ENCODE measurements around the gene GUF1. TPM values are rescaled to one million over a fixed set of nuclear protein-coding genes. Genes with fewer than 3 reads are reported as not detected.

GUF1 gene
- total and polyA plus RNA-seq, 4 donors: 6.4 to 13.0 (median 10.5) TPM

DNA sequence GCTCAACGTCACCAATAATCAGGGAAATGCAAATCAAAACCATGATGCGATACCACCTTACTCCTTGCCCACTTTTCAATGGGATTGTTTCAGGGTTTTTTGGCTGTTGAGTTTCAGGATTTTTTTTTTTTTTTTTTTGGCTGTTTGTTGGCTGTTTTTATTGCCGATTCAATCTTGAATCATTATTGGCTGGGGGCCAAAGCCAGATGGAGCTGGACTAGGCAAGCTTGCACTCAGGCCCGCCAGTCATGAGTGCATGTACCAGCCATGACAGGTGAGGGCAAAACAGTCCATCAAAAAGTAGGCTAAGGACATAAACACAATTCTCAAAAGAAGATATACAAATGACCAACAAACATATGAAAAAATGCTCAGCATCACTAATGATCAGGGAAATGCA, 40.1 kb upstream of the GUF1 start:
- H3K4me1 ChIP-seq (ENCODE audit: control insufficient read depth in 4 of 4, insufficient read depth in 4 of 4, low read length in 3 of 4): no peaks in the 10 kb centered on the region
- peaks cover 0 to 4% (median 2%) of the 10 kb centered on the region in 4 donors for H3K9me3 ChIP-seq (ENCODE audit: control insufficient read depth in 4 of 4, low read length in 3 of 4)
- no peak overlapping the region for H3K9ac ChIP-seq (ENCODE audit: low read depth in 1 of 2, low read length in 2 of 2)
- 85% methylated on average over 4 of the region's 4 CpGs for WGBS
- no peaks in the 10 kb centered on the region for H3K36me3 ChIP-seq (ENCODE audit: control insufficient read depth in 4 of 4, insufficient read depth in 3 of 4, low read depth in 1 of 4, low read length in 3 of 4)
- no peak overlapping the region for H3K4me3 ChIP-seq (ENCODE audit: low read depth in 1 of 3, low read length in 3 of 3)
- no peaks in the 10 kb centered on the region for H3K27me3 ChIP-seq (ENCODE audit: control insufficient read depth in 4 of 4, insufficient read depth in 4 of 4, low read length in 3 of 4)
- TF ChIP-seq CTCF (IDR thresholded peaks at IDR 0.05; ENCODE audit: low read depth, low read length, missing input control): no peak
- no peak for TF ChIP-seq GABPA (IDR thresholded peaks at IDR 0.05 in 1 of 2, conservative IDR thresholded peaks at IDR 0.05 in 1 of 2)
- TF ChIP-seq SP1 (IDR thresholded peaks at IDR 0.05): no peak
- no peak for TF ChIP-seq HNF4A (conservative IDR thresholded peaks at IDR 0.05)
- TF ChIP-seq TAF1 (conservative IDR thresholded peaks at IDR 0.05): no peak
- no peak for TF ChIP-seq EGR1 (IDR thresholded peaks at IDR 0.05; ENCODE audit: low read depth in 2 of 2)
- no peak for TF ChIP-seq JUND (IDR thresholded peaks at IDR 0.05)
- no peak for TF ChIP-seq MAX (IDR thresholded peaks at IDR 0.05)
- TF ChIP-seq, protein P1, sequence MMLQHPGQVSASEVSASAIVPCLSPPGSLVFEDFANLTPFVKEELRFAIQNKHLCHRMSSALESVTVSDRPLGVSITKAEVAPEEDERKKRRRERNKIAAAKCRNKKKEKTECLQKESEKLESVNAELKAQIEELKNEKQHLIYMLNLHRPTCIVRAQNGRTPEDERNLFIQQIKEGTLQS (IDR thresholded peaks at IDR 0.05): no peak
- no peak for TF ChIP-seq HNF4G (IDR thresholded peaks at IDR 0.05)
- no peak for TF ChIP-seq NR2F2 (IDR thresholded peaks at IDR 0.05)
- no peak for TF ChIP-seq ZBTB33 (IDR thresholded peaks at IDR 0.05)
- no peak for TF ChIP-seq FOXA2 (IDR thresholded peaks at IDR 0.05)
- TF ChIP-seq YY1 (IDR thresholded peaks at IDR 0.05): no peak
- TF ChIP-seq, protein P2, sequence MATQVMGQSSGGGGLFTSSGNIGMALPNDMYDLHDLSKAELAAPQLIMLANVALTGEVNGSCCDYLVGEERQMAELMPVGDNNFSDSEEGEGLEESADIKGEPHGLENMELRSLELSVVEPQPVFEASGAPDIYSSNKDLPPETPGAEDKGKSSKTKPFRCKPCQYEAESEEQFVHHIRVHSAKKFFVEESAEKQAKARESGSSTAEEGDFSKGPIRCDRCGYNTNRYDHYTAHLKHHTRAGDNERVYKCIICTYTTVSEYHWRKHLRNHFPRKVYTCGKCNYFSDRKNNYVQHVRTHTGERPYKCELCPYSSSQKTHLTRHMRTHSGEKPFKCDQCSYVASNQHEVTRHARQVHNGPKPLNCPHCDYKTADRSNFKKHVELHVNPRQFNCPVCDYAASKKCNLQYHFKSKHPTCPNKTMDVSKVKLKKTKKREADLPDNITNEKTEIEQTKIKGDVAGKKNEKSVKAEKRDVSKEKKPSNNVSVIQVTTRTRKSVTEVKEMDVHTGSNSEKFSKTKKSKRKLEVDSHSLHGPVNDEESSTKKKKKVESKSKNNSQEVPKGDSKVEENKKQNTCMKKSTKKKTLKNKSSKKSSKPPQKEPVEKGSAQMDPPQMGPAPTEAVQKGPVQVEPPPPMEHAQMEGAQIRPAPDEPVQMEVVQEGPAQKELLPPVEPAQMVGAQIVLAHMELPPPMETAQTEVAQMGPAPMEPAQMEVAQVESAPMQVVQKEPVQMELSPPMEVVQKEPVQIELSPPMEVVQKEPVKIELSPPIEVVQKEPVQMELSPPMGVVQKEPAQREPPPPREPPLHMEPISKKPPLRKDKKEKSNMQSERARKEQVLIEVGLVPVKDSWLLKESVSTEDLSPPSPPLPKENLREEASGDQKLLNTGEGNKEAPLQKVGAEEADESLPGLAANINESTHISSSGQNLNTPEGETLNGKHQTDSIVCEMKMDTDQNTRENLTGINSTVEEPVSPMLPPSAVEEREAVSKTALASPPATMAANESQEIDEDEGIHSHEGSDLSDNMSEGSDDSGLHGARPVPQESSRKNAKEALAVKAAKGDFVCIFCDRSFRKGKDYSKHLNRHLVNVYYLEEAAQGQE (IDR thresholded peaks at IDR 0.05): no peak
- no peak for TF ChIP-seq RAD21 (IDR thresholded peaks at IDR 0.05)
- no peak for TF ChIP-seq RXRA (IDR thresholded peaks at IDR 0.05)
- H3K27ac ChIP-seq (ENCODE audit: low read depth in 1 of 2, low read length in 2 of 2): no peak overlapping the region
- no peak for DNase-seq (ENCODE audit: low spot score)
